Kidney (tissue), 14 donors: ENCODE data around the gene SIT1. TPM values are rescaled to one million over a fixed set of nuclear protein-coding genes. Genes with fewer than 3 reads are reported as not detected.

Source experiments
- DNase-seq, 5 donors: peaks; one replicate each; pipeline ENCODE4 v3.0.0-alpha.2; 2013 to 2020
- FAIRE-seq: peaks from 2 replicates; lab custom pipeline; 2012; peaks lifted over from hg19 to GRCh38; lab: Jason Lieb, UNC
- H3K27ac ChIP-seq, 2 donors: one replicate each; pipeline ENCODE4 v1.7.0; 2013; ENCODE audit warnings: low read depth in 2 of 2, low read length in 2 of 2, inconsistent platforms in 1 of 2
- H3K27me3 ChIP-seq: one replicate; pipeline ENCODE4 v1.7.1; 2013; ENCODE audit warnings: low read length, inconsistent platforms; ENCODE audit not compliant: control insufficient read depth, insufficient read depth
- H3K36me3 ChIP-seq, 3 donors: one replicate each; pipeline versions ENCODE4 v1.7.0 to v1.7.1; 2013; ENCODE audit warnings: low read length in 3 of 3, control low read depth in 1 of 3, inconsistent platforms in 1 of 3; ENCODE audit not compliant: insufficient read depth in 3 of 3, control insufficient read depth in 2 of 3
- H3K4me1 ChIP-seq, 3 donors: one replicate each; pipeline versions ENCODE4 v1.7.0 to v1.7.1; 2013; ENCODE audit warnings: low read length in 3 of 3, inconsistent platforms in 1 of 3, low read depth in 1 of 3; ENCODE audit not compliant: control insufficient read depth in 2 of 3, insufficient read depth in 2 of 3
- H3K4me3 ChIP-seq, 3 donors: one replicate each; pipeline versions ENCODE4 v1.7.0 to v1.8.1; 2013; ENCODE audit warnings: low read length in 3 of 3, control low read depth in 1 of 3, inconsistent platforms in 1 of 3
- H3K9ac ChIP-seq, 3 donors: one replicate each; pipeline versions ENCODE4 v1.7.0 to v1.7.1; 2013; ENCODE audit warnings: low read length in 3 of 3, control low read depth in 1 of 3, inconsistent platforms in 1 of 3
- H3K9me3 ChIP-seq, 3 donors: one replicate each; pipeline versions ENCODE4 v1.7.0 to v1.7.1; 2013; ENCODE audit warnings: low read length in 3 of 3, control low read depth in 1 of 3, inconsistent platforms in 1 of 3; ENCODE audit not compliant: control insufficient read depth in 2 of 3, insufficient read depth in 1 of 3
- intact Hi-C: fragments of 100-400 bp; cut with DNase I; formaldehyde crosslinking; loops from one replicate; pipeline ENCODE4 v1.11.1; 2022
- polyA plus RNA-seq: library from polyadenylated mRNA; stranded (reverse); fragments of 350-450 nt; fragmentation: Illumina TruSeq; extraction: RNeasy Lipid Tissue Mini Kit (QIAGEN cat#74804); gene quantifications from one replicate; pipeline ENCODE4 v1.2.3, GENCODE V29; 2014; ENCODE audit warnings: low read depth, low replicate concordance; ENCODE audit not compliant: insufficient read depth
- total RNA-seq: library from RNA; stranded (reverse); fragmentation: NEBNext Ultra II Directional; extraction: Animal tissue kit (Norgen Biotek cat#: 25700); gene quantifications from one replicate; pipeline ENCODE4 v1.2.1, GENCODE V29; 2021
- TF ChIP-seq, protein P1 (sequence below): IDR thresholded peaks from 3 replicates; pipeline ENCODE4 v1.5.1; 2012; ENCODE audit warnings: mild to moderate bottlenecking, moderate library complexity, borderline replicate concordance; ENCODE audit not compliant: insufficient read depth; ENCODE audit errors: extremely low read depth
- donor health status: control.
- donor health status: control.
- donor health status: control.
- donor health status: control.
- donor health status: control.
- donor health status: DM: yes; HTN: yes; CAD: no.
- donor health status: Normal renal cell carcinoma (clear cell type).

The SIT1 gene
- total and polyA plus RNA-seq, 2 donors from 2014 or later: 0.32 to 3.1 TPM

DNA sequence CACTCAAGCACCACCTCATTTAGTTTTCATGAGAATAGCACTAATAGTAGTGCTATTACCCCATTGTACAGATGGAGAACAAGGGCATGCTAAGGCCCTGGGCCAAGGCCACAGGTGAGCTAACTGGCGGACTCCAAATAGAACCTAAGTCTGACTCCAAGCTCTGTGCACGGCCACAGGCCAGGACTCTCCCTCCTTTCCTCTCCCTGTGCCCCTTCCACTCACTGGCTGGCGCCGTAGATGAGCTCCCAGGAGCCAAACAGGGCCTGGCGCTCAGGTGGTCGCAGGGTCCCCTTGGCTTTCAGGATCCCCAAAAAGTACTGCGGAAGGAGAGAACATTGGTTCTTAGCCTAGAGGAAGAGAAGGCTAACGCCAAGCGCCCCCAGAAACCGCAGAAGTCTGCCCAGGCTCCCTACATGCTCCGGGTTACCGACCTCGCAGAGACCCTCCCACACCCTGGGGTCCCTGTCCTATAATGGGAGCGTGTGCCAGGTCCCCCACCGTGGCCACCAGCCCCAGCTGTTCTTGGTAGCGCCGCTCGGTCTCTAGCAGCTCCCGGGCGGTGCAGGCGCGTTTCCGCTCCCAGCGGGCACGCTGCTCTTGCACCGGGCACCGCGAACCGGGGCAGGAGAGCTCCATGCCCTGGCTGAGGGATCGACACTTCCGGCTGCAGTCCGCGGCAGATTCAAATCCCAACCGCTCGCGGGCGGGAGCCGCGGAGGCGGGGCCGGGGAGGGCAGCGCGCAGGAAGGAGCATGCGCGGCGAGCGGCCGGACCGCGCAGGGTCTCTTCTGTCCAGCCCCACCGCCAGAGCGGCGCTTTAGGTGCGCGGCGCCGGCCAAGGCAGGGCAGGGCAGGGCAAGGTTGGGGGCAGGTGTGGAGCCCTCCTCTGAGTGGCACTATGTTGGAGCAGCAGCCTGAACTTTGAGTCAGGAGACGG, 14.1 kb upstream of the SIT1 start, which contains the start of gene ARHGEF39:
ARHGEF39 (minus strand) TSS at position 665 of the 940 bp plus-strand sequence; CDS start at position 639, 26 bp downstream.
- H3K27me3 ChIP-seq: no peaks in the 10 kb centered on the region
- intact Hi-C loops: no loop called here
- no peaks in the 10 kb centered on the region for H3K9me3 ChIP-seq
- TF ChIP-seq, protein P1, sequence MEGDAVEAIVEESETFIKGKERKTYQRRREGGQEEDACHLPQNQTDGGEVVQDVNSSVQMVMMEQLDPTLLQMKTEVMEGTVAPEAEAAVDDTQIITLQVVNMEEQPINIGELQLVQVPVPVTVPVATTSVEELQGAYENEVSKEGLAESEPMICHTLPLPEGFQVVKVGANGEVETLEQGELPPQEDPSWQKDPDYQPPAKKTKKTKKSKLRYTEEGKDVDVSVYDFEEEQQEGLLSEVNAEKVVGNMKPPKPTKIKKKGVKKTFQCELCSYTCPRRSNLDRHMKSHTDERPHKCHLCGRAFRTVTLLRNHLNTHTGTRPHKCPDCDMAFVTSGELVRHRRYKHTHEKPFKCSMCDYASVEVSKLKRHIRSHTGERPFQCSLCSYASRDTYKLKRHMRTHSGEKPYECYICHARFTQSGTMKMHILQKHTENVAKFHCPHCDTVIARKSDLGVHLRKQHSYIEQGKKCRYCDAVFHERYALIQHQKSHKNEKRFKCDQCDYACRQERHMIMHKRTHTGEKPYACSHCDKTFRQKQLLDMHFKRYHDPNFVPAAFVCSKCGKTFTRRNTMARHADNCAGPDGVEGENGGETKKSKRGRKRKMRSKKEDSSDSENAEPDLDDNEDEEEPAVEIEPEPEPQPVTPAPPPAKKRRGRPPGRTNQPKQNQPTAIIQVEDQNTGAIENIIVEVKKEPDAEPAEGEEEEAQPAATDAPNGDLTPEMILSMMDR: peak; percentile 18
- H3K4me1 ChIP-seq: peaks cover 0 to 16% (median 15%) of the 10 kb centered on the region in 3 donors
- DNase-seq (peak; percentile 89 to 95 (median 92)), FAIRE-seq (no peak)
- H3K4me3 ChIP-seq: peak within 1 kb of the TSS; percentile 63 to 64 (median 64)
- H3K9ac ChIP-seq: peak within 1 kb of the TSS in 2 of 3 donors; percentile 39 to 45
- H3K36me3 ChIP-seq: peaks cover 0 to 10% (median 3%) of the 10 kb centered on the region in 3 donors
- peak within 1 kb of the TSS; percentile 37 to 38 for H3K27ac ChIP-seq

DNA sequence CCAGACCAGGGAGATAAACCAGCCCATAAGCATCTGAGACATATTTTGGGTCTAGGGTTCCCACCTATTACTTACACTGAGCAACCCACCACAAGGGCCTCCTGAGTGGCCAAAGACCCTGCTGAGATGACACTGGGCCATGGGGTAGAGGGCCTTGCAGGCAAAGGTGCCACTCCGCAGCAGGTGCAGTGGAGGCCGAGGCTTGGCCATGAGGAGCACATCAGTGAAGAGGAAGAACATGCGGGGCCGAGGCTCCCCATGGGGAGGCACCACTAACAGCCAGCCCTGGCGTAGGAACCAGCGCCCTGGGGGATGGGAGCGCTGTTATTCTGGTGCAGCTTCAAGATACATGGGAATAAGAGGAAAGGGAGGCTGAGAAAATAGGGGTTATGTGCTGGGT, 11.7 kb upstream of the SIT1 start:
- Histone ChIP-seq H3K9ac (no peak overlapping the region), H3K4me3 (no peak overlapping the region), H3K27me3 (no peaks in the 10 kb centered on the region), H3K9me3 (no peaks in the 10 kb centered on the region), H3K27ac (no peak overlapping the region), H3K36me3 (peaks cover 0 to 10% (median 3%) of the 10 kb centered on the region in 3 donors), H3K4me1 (peaks cover 0 to 18% (median 14%) of the 10 kb centered on the region in 3 donors)
- DNase-seq: no peak
- intact Hi-C loops: no loop called here
- TF ChIP-seq, protein P1: no peak
- no peak for FAIRE-seq

DNA sequence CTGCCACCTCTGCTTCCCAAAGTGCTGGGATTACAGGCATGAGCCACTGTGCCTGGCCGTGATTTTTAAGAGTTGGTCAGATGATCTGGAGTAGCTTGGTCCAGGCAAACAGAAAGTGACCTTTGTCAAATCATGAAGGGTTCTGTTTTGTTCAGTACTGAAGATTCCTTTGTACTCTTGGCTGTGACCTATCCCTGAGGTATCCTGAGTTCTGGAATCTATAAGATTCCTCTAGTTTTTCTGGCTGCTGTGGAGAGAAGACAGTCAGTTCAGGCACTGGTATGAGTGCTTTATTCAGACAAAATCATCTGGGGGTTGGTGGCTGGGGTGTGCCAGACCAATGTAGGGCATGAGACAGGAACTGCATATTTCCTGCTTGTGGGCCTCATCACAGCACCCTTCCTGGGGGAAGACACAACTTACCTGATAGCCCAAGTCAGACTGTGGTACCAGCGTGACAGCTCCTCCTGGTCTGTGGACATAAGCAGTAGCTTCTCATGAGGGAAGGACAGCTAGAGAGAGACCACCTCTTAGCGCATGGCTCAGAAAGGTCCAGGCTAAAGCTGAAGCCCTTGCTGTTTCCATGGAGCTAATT, 11.1 kb upstream of the SIT1 start:
- intact Hi-C loops: no loop called here
- TF ChIP-seq, protein P1: no peak
- Histone ChIP-seq H3K27me3 (no peaks in the 10 kb centered on the region), H3K9me3 (no peaks in the 10 kb centered on the region), H3K4me3 (no peak overlapping the region), H3K36me3 (peaks cover 0 to 10% (median 3%) of the 10 kb centered on the region in 3 donors), H3K9ac (no peak overlapping the region), H3K27ac (no peak overlapping the region), H3K4me1 (peaks cover 0 to 22% (median 18%) of the 10 kb centered on the region in 3 donors)
- FAIRE-seq: no peak
- DNase-seq: no peak
